Measurements from ENCODE around the gene IPO5.

- TF ChIP-seq CTCF (IDR thresholded peaks at IDR 0.05): no peak
- TF ChIP-seq POLR2A (IDR thresholded peaks at IDR 0.05): no peak
Observed at GRCh38 chr13:97961340-97961739, 7.9 kb downstream of the IPO5 start.
